ENCODE results near the gene SLC25A21. TPM values are rescaled to one million over a fixed set of nuclear protein-coding genes. Genes with fewer than 3 reads are reported as not detected.
"Not testable (repeated sequence)": the region's sequence is repeated elsewhere in the genome, so short reads cannot be mapped to it uniquely, and the experiment has no call there.

SLC25A21 gene
- total and polyA plus RNA-seq, 4 donors = 0.65 to 1.4 (median 1.3) TPM; not detected in 1

DNA sequence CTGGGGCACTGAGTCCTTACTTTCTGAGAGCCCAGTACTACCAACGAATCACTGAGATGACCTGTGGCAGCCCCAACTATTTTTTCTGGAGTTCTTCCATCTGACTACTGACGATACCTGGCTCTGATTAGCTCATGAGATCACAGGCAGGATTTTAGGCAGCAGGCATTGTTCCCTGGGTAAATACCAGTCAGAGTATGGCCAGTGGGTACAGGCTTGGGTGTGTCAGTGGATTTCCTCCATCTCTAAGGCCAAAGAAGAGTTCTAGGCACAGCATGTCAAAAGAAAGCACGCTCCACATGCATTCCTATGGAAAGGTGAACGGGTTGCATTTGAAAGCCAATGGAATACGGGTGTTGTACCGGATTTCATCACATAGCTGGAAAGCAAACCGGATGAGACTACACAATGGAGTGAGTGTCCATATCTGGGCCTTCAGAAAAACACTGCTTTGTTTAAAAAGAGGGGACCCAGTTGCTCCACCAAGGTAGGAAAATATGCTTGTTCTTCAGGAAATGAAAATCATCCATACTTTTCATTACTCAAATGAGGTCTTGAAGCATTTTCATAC is 455.7 kb downstream of the SLC25A21 start:
- no peaks in the 10 kb centered on the region for H3K4me1 ChIP-seq (ENCODE audit: control insufficient read depth in 1 of 2, insufficient read depth in 2 of 2, low read length in 2 of 2)
- H3K27me3 ChIP-seq (ENCODE audit: control insufficient read depth in 1 of 2, insufficient read depth in 2 of 2, low read length in 1 of 2) = peaks cover 0 to 3% of the 10 kb centered on the region in 2 donors
- no peaks in the 10 kb centered on the region for H3K36me3 ChIP-seq (ENCODE audit: control insufficient read depth in 1 of 2, insufficient read depth in 2 of 2, low read length in 1 of 2)
- H3K9me3 ChIP-seq (ENCODE audit: control insufficient read depth, low read length) = peaks cover 1% of the 10 kb centered on the region
- intact Hi-C loops (cut with DNase I) = no loop called here
- no peak overlapping the region for H3K27ac ChIP-seq (ENCODE audit: low read depth in 1 of 2, low read length in 2 of 2)
- no peak overlapping the region for H3K4me3 ChIP-seq (ENCODE audit: low read length in 2 of 2)
- DNase-seq (no peak), ATAC-seq (ENCODE audit: low FRiP score) (no peak)
- WGBS, 2 donors = 70 to 77% methylated on average over 7 of the region's 7 CpGs

DNA sequence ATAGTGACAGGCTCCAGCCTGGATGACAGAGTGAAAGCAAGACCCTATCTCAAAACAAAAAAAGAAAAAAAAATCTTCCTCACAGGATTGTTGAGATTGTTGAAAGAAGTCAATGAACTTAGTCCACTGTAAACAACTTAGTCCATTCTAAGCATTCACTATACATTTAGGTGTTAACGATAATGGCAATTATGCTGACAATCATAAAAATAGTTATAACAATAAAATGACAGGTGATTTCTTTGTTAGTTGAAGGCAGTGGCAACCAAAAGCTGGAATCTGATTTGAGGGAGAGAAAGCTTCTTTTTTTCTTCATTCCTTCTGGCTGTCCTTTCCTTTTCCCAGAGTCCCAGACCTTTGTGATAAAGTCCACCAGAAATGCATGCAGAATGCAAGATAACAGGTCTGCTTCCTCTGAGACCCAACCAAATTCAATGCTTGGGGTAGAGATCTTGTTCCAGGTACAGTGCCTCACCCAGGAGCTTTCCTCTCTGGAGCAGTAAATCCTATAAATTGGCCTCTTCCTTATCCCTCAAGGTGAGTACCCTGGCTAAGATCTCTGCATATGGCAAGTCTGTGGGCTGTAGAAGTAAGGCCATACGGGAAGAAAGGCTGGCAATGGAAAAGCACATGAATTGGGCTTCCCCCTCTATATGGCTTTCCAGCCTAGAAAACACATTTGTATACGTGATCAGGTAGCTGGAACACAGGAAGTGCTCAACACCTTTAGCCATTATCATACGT is 458.3 kb downstream of the SLC25A21 start:
- H3K4me1 ChIP-seq (ENCODE audit: control insufficient read depth in 1 of 2, insufficient read depth in 2 of 2, low read length in 2 of 2) = no peaks in the 10 kb centered on the region
- H3K9me3 ChIP-seq (ENCODE audit: control insufficient read depth, low read length) = peaks cover 1% of the 10 kb centered on the region
- no peaks in the 10 kb centered on the region for H3K36me3 ChIP-seq (ENCODE audit: control insufficient read depth in 1 of 2, insufficient read depth in 2 of 2, low read length in 1 of 2)
- intact Hi-C loops (cut with DNase I) = no loop called here
- no peak overlapping the region for H3K4me3 ChIP-seq (ENCODE audit: low read length in 2 of 2)
- H3K27ac ChIP-seq (ENCODE audit: low read depth in 1 of 2, low read length in 2 of 2) = no peak overlapping the region
- 62 to 71% methylated on average over 4 of the region's 4 CpGs for WGBS, 2 donors
- peaks cover 0 to 3% of the 10 kb centered on the region in 2 donors for H3K27me3 ChIP-seq (ENCODE audit: control insufficient read depth in 1 of 2, insufficient read depth in 2 of 2, low read length in 1 of 2)
- DNase-seq = no peak
- no peak for ATAC-seq (ENCODE audit: low FRiP score)

DNA sequence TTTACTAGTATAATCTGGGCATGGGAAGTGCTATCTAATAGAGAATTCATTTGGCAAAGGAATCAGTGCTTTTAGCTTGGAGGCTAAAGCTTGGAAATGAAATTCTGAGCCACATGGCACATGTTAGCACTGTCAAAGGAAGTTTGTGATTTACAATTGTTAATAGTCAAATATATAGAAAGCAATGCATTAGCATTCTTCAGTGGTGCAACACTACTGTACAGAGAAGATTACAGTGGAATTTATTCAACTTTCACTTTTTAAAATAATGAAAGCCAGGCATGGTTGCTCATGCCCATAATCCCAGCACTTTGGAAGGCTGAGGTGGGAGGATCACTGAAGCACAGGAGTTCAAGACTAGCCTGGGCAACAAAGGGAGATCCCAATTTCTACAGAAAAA is 464.8 kb downstream of the SLC25A21 start:
- H3K4me1 ChIP-seq (ENCODE audit: control insufficient read depth in 1 of 2, insufficient read depth in 2 of 2, low read length in 2 of 2) = no peaks in the 10 kb centered on the region
- ATAC-seq (ENCODE audit: low FRiP score) (no peak), DNase-seq (no peak)
- no peak overlapping the region for H3K27ac ChIP-seq (ENCODE audit: low read depth in 1 of 2, low read length in 2 of 2)
- intact Hi-C loops (cut with DNase I) = no loop called here
- H3K9me3 ChIP-seq (ENCODE audit: control insufficient read depth, low read length) = peaks cover 2% of the 10 kb centered on the region
- no peak overlapping the region for H3K4me3 ChIP-seq (ENCODE audit: low read length in 2 of 2)
- H3K36me3 ChIP-seq (ENCODE audit: control insufficient read depth in 1 of 2, insufficient read depth in 2 of 2, low read length in 1 of 2) = no peaks in the 10 kb centered on the region
- H3K27me3 ChIP-seq (ENCODE audit: control insufficient read depth in 1 of 2, insufficient read depth in 2 of 2, low read length in 1 of 2) = no peaks in the 10 kb centered on the region

DNA sequence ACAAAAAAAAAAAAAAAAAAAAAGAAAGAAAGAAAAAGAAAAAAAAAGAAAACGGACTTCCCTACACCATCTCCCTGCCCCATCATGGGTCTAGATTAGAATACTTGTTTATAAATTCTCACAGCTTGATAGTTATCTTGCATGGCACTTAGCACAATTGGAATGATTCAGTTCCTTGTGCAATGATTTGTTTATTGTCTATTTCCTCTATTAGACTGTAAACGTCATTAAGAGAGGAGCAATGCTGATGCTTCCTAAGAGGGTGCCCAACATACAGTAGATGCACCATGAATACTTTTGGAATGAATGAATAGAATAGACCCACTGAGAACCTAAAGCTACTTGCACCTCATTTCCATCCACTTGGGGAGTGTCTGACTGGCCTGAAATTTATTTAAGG is 469.9 kb downstream of the SLC25A21 start:
- H3K4me3 ChIP-seq (ENCODE audit: low read length in 2 of 2) = no peak overlapping the region
- H3K4me1 ChIP-seq (ENCODE audit: control insufficient read depth in 1 of 2, insufficient read depth in 2 of 2, low read length in 2 of 2) = no peaks in the 10 kb centered on the region
- intact Hi-C loops (cut with DNase I) = no loop called here
- H3K27me3 ChIP-seq (ENCODE audit: control insufficient read depth in 1 of 2, insufficient read depth in 2 of 2, low read length in 1 of 2) = no peaks in the 10 kb centered on the region
- no peaks in the 10 kb centered on the region for H3K36me3 ChIP-seq (ENCODE audit: control insufficient read depth in 1 of 2, insufficient read depth in 2 of 2, low read length in 1 of 2)
- 70 to 79% methylated on average over 2 of the region's 2 CpGs for WGBS, 2 donors
- no peak for DNase-seq
- H3K27ac ChIP-seq (ENCODE audit: low read depth in 1 of 2, low read length in 2 of 2) = no peak overlapping the region
- ATAC-seq (ENCODE audit: low FRiP score) = no peak
- no peaks in the 10 kb centered on the region for H3K9me3 ChIP-seq (ENCODE audit: control insufficient read depth, low read length)

DNA sequence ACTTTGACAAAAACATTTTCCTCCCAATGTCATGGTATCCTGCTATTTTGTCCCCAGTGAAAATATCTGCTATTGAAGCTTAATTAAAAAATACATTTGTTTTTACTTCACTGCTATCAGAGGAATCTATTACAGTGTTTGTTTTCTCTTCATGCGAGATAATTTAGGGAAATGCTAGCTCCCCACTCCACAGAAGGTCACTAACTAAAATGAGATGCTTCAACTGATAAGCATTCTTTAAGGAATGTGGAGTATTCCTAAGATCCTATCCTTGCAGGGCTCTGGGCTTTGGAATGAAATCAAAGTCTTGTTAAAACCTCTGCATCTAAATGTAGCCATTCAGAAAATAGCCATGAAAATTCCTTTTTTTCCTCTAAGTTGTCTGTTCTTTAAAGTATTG is 471.3 kb downstream of the SLC25A21 start:
- WGBS, 2 donors = 11 to 13% methylated on average over 1 of the region's 1 CpG
- H3K27me3 ChIP-seq (ENCODE audit: control insufficient read depth in 1 of 2, insufficient read depth in 2 of 2, low read length in 1 of 2) = no peaks in the 10 kb centered on the region

DNA sequence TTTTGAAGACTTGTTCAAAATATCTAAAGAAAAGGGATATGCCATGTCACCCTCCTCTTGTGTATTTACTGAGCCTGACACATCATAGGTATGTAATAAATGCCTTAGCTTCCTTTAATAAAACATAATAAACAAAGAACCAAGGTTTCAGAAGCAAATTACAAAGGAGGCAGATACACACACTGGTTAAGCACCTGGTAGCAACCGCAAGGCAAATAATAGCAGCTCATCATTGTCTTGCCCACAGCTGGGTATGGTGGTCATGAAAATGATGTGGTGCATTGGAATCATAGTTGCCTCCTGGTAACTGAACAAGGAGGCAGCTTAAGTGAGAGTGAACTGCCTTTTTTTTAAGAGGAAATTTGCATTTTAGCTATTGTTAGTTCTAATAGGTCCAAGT is 471.8 kb downstream of the SLC25A21 start:
- WGBS, 2 donors = 93 to 94% methylated on average over 1 of the region's 1 CpG
- Histone ChIP-seq H3K27ac (ENCODE audit: low read depth in 1 of 2, low read length in 2 of 2) (no peak overlapping the region), H3K27me3 (ENCODE audit: control insufficient read depth in 1 of 2, insufficient read depth in 2 of 2, low read length in 1 of 2) (no peaks in the 10 kb centered on the region), H3K9me3 (ENCODE audit: control insufficient read depth, low read length) (no peaks in the 10 kb centered on the region), H3K4me3 (ENCODE audit: low read length in 2 of 2) (no peak overlapping the region), H3K4me1 (ENCODE audit: control insufficient read depth in 1 of 2, insufficient read depth in 2 of 2, low read length in 2 of 2) (no peaks in the 10 kb centered on the region), H3K36me3 (ENCODE audit: control insufficient read depth in 1 of 2, insufficient read depth in 2 of 2, low read length in 1 of 2) (no peaks in the 10 kb centered on the region)
- DNase-seq (no peak), ATAC-seq (ENCODE audit: low FRiP score) (no peak)
- intact Hi-C loops (cut with DNase I) = no loop called here

More for the DNA sequence above, 471.3 kb downstream of the SLC25A21 start:
- no peak overlapping the region for H3K4me3 ChIP-seq (ENCODE audit: low read length in 2 of 2)
- H3K27ac ChIP-seq (ENCODE audit: low read depth in 1 of 2, low read length in 2 of 2) = no peak overlapping the region
- no peaks in the 10 kb centered on the region for H3K9me3 ChIP-seq (ENCODE audit: control insufficient read depth, low read length)
- intact Hi-C loops (cut with DNase I) = no loop called here
- H3K4me1 ChIP-seq (ENCODE audit: control insufficient read depth in 1 of 2, insufficient read depth in 2 of 2, low read length in 2 of 2) = no peaks in the 10 kb centered on the region
- DNase-seq = no peak
- H3K36me3 ChIP-seq (ENCODE audit: control insufficient read depth in 1 of 2, insufficient read depth in 2 of 2, low read length in 1 of 2) = no peaks in the 10 kb centered on the region
- no peak for ATAC-seq (ENCODE audit: low FRiP score)

DNA sequence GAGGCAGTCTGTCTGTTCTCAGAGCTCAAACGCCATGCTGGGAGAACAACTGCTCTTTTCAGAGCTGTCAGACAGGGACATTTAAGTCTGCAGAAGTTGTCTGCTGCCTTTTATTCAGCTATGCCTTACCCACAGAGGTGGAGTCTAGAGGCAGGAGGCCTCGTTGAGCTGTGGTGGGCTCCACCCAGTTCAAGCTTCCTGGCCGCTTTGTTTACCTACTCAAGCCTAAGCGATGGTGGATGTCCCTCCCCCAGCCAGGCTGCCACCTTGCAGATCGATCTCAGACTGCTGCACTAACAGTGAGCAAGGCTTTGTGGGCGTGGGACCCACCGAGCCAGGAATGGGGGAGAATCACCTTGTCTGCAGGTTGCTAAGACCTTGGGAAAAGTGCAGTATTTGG is 473.0 kb downstream of the SLC25A21 start:
- H3K27ac ChIP-seq (ENCODE audit: low read depth in 1 of 2, low read length in 2 of 2); ATAC-seq (ENCODE audit: low FRiP score); H3K4me3 ChIP-seq (ENCODE audit: low read length in 2 of 2); intact Hi-C loops (cut with DNase I); DNase-seq; H3K4me1 ChIP-seq (ENCODE audit: control insufficient read depth in 1 of 2, insufficient read depth in 2 of 2, low read length in 2 of 2); H3K36me3 ChIP-seq (ENCODE audit: control insufficient read depth in 1 of 2, insufficient read depth in 2 of 2, low read length in 1 of 2); H3K27me3 ChIP-seq (ENCODE audit: control insufficient read depth in 1 of 2, insufficient read depth in 2 of 2, low read length in 1 of 2); H3K9me3 ChIP-seq (ENCODE audit: control insufficient read depth, low read length): not testable (repeated sequence)
- 68 to 69% methylated on average over 7 of the region's 7 CpGs for WGBS, 2 donors

DNA sequence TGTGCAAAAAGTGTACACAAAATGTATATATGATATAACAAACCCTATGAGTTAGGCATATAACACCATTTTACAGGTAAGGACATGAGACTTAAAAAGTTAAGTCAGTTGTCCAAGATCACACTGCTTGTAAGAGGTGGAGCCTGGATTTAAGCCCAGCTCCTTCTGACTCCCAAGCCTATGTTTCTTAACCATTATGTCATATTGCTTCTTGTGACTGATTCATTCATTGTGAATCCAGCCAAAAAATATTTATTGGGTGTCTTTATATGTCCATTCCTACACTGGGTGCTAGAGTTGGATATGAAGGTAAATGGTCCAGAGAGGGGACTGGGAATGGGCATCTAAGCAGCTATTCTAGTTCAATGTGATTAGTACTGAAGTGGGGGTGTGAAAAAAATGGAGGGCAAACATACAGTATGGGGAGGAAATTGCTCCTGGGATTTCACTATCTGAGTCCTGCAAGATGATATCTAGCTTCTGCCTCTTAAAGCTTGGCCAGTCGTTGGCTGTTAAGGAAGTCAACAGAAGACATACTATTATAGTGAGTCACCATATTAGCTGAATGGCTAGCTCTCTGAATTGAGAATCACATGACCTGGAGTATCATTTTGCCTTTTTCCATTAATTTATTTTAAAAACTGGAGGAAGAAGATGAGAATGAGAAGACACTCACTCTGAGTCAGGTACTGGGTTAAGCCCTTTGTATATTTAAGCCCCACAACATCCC is 481.9 kb downstream of the SLC25A21 start:
- no peaks in the 10 kb centered on the region for H3K27me3 ChIP-seq (ENCODE audit: control insufficient read depth in 1 of 2, insufficient read depth in 2 of 2, low read length in 1 of 2)
- no peaks in the 10 kb centered on the region for H3K4me1 ChIP-seq (ENCODE audit: control insufficient read depth in 1 of 2, insufficient read depth in 2 of 2, low read length in 2 of 2)
- WGBS, 2 donors = 15 to 21% methylated on average over 1 of the region's 1 CpG
- H3K4me3 ChIP-seq (ENCODE audit: low read length in 2 of 2) = no peak overlapping the region
- DNase-seq (no peak), ATAC-seq (ENCODE audit: low FRiP score) (no peak)
- H3K9me3 ChIP-seq (ENCODE audit: control insufficient read depth, low read length) = peaks cover 3% of the 10 kb centered on the region
- no peaks in the 10 kb centered on the region for H3K36me3 ChIP-seq (ENCODE audit: control insufficient read depth in 1 of 2, insufficient read depth in 2 of 2, low read length in 1 of 2)
- intact Hi-C loops (cut with DNase I) = no loop called here
- H3K27ac ChIP-seq (ENCODE audit: low read depth in 1 of 2, low read length in 2 of 2) = no peak overlapping the region

DNA sequence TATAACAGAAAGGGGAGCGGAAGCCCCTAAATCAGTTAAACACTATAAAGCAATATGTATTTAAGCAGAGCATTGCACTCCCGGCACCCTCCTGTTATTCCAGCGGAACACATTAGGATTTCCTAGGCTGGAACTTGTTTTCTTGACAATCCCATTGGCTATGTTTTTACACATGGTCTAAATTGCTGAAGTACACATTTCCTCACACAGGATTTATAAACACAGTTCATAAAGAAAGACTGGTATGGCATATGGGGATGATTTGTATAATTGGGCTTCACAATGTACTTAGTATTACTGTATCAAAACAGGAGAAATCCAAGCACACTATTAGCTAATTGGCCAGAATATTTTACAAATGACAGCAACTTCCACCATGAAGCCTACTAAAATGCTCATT is 487.5 kb downstream of the SLC25A21 start:
- 71 to 84% methylated on average over 3 of the region's 3 CpGs for WGBS, 2 donors
- H3K4me3 ChIP-seq (ENCODE audit: low read length in 2 of 2) = no peak overlapping the region
- ATAC-seq (ENCODE audit: low FRiP score) (no peak), DNase-seq (no peak)
- H3K4me1 ChIP-seq (ENCODE audit: control insufficient read depth in 1 of 2, insufficient read depth in 2 of 2, low read length in 2 of 2) = no peaks in the 10 kb centered on the region
- H3K36me3 ChIP-seq (ENCODE audit: control insufficient read depth in 1 of 2, insufficient read depth in 2 of 2, low read length in 1 of 2) = no peaks in the 10 kb centered on the region
- H3K27ac ChIP-seq (ENCODE audit: low read depth in 1 of 2, low read length in 2 of 2) = no peak overlapping the region
- intact Hi-C loops (cut with DNase I) = no loop called here
- H3K27me3 ChIP-seq (ENCODE audit: control insufficient read depth in 1 of 2, insufficient read depth in 2 of 2, low read length in 1 of 2) = no peaks in the 10 kb centered on the region
- peaks cover 3% of the 10 kb centered on the region for H3K9me3 ChIP-seq (ENCODE audit: control insufficient read depth, low read length)

Measured in aorta (tissue), 5 donors.